GM21528 (cell line): ENCODE data around the gene HECTD4.

Source experiments
- ATAC-seq: cut with Tn5 transposase; IDR thresholded peaks from one replicate; pipeline ENCODE4 v1.9.1; 2021; ENCODE audit warnings: mild to moderate bottlenecking, moderate library complexity; ENCODE audit not compliant: unreplicated experiment, low FRiP score

Gene HECTD4

GRCh38 chr12:112185093-112185923 lies 196.9 kb downstream of the HECTD4 start:
- no peak for ATAC-seq

- no peak for ATAC-seq
Observed at GRCh38 chr12:112184056-112184887, 198.0 kb downstream of the HECTD4 start.

GRCh38 chr12:112183141-112184021 lies 198.8 kb downstream of the HECTD4 start:
- ATAC-seq: no peak

- no peak for ATAC-seq
Observed at GRCh38 chr12:112182499-112182898, 199.7 kb downstream of the HECTD4 start.

- no peak for ATAC-seq
Observed at GRCh38 chr12:112180422-112180821, 201.8 kb downstream of the HECTD4 start.

- no peak for ATAC-seq
Observed at GRCh38 chr12:112179916-112180315, 202.3 kb downstream of the HECTD4 start.

GRCh38 chr12:112179341-112179740 lies 202.9 kb downstream of the HECTD4 start:
- ATAC-seq: no peak

- ATAC-seq: no peak
Observed at GRCh38 chr12:112178796-112179195, 203.4 kb downstream of the HECTD4 start.

- ATAC-seq: no peak
Observed at GRCh38 chr12:112176321-112177010, 205.8 kb downstream of the HECTD4 start.

- ATAC-seq: no peak
Observed at GRCh38 chr12:112175361-112176155, 206.7 kb downstream of the HECTD4 start.

GRCh38 chr12:112172556-112173324 lies 209.5 kb downstream of the HECTD4 start:
- ATAC-seq: no peak

- no peak for ATAC-seq
Observed at GRCh38 chr12:112170971-112171596, 211.1 kb downstream of the HECTD4 start.

- ATAC-seq: no peak
Observed at GRCh38 chr12:112170376-112170775, 211.9 kb downstream of the HECTD4 start.

- ATAC-seq: no peak
Observed at GRCh38 chr12:112169966-112170365, 212.3 kb downstream of the HECTD4 start.

GRCh38 chr12:112169161-112169872 lies 212.9 kb downstream of the HECTD4 start:
- no peak for ATAC-seq

- no peak for ATAC-seq
Observed at GRCh38 chr12:112168561-112168971, 213.7 kb downstream of the HECTD4 start.

GRCh38 chr12:112167718-112168525 lies 214.3 kb downstream of the HECTD4 start:
- ATAC-seq: no peak
